Thyroid gland (tissue), 4 donors: Measurements from ENCODE around the gene RHBDD1.

ENCODE experiments used
- CTCF ChIP-seq, 6 experiments: fragments of 200-600 bp in 3 of 6; fragments of 450-650 bp in 3 of 6; sonication (generic) in 3 of 6; IDR thresholded peaks; one replicate each; pipeline ENCODE4 v1.5.1; 2016 to 2019; ENCODE audit warnings: antibody characterized with exemption in 6 of 6, mild to moderate bottlenecking in 2 of 6, inconsistent platforms in 1 of 6, moderate library complexity in 1 of 6
- POLR2A ChIP-seq, 2 donors: fragments of 450-650 bp; IDR thresholded peaks; one replicate each; pipeline ENCODE4 v1.6.1; 2017; ENCODE audit warnings: antibody characterized with exemption in 2 of 2, mild to moderate bottlenecking in 2 of 2, moderate library complexity in 1 of 2

DNA sequence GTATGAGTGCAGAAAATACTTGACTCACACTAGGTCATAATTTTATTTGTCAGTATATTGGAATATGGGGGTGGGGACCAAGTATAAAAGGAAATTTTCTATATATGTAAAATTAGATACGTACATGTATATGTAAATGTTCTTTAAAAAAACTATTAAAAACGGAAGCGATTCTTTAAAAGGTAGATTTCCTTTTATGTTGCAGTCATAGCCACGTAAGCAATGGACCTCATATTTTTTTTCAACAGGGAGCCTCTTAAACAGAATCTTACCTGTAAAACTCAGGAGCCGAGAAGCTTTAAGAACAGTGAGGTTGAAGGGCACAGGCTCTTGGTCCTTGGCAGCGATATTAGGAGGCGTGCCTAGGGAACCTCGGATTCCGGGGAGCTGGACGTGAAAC is 3.3 kb downstream of the RHBDD1 start:
- no peak for TF ChIP-seq CTCF (IDR thresholded peaks at IDR 0.05)
- TF ChIP-seq POLR2A (IDR thresholded peaks at IDR 0.05) = no peak
